ENCODE data around the gene KMT5C. TPM values are rescaled to one million over a fixed set of nuclear protein-coding genes. Genes with fewer than 3 reads are reported as not detected.

The KMT5C gene
- total RNA-seq, 1 experiment from 2014 or later = 10.0 TPM

DNA sequence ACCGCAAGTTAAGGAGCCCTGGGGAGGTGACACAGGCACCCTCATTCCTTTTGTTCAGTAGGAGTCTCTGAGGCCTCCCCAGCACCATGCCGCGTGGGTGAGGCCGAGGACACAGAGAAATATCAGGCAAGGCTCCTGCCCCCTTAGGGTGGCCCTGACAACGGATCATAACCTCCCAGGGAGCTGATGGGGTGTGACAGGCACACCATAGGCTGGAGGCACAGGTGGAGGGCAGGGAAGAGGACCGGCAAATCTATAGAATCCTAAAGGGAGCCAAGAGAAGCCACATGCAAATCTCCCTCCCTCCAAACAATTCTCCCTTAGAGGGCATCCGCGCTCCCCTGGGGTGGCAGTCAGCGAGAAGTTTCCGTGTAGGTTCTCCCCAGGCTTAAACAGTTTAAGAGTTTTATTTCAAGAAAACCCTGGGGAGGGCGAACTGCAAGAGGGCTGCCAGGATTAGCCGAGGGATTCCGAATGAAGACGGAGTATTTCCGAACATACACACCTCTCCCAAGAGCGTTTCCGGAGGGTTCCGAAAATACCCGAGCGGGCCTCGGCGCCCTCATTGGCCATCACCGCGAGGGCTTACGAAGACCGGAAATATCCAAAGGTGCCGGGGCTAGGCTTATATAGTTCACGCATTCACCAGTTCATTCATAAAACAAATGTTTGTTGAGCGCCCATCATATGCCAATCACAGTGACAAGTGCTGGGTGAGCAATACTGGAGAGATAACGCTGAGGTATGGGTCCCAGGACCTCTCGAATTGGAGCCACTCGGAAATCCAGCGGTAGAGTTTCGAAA is 45.4 kb downstream of the KMT5C start:
- DNase-seq (ENCODE audit: low read depth) = peak; percentile 96

GRCh38 chr19:55385724-55386492 is 46.2 kb downstream of the KMT5C start, which contains the start of gene RPL28:
TSS of gene RPL28 (plus strand) at chr19:55385932. CDS start at chr19:55386358, 426 bp downstream.
- peak; percentile 98 for DNase-seq (ENCODE audit: low read depth)

GRCh38 chr19:55386493-55386971 is 46.9 kb downstream of the KMT5C start:
- DNase-seq (ENCODE audit: low read depth) = no peak

DNA sequence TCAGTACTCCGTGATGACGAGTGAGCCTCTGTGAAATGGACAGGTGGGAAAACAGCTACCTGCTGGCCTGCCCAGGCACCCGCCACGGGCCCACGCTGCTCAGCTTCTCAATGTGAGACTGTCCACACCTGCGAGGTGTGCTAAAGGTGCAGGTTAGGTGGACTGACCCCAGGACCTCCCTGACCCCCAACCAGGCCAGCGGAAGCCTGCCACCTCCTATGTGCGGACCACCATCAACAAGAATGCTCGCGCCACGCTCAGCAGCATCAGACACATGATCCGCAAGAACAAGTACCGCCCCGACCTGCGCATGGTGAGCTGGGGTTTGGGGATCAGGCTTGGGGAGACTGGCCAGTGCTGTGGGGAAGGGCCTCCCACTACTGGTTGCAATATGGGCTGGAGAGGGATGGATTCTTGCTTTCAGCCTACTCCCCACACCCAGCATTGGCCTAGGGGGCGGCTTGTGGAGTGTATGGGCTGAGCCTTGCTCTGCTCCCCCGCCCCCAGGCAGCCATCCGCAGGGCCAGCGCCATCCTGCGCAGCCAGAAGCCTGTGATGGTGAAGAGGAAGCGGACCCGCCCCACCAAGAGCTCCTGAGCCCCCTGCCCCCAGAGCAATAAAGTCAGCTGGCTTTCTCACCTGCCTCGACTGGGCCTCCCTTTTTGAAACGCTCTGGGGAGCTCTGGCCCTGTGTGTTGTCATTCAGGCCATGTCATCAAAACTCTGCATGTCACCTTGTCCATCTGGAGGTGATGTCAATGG is 48.2 kb downstream of the KMT5C start:
- DNase-seq (ENCODE audit: low read depth) = no peak

- no peak for DNase-seq (ENCODE audit: low read depth)
These were observed 50.0 kb downstream of the KMT5C start for GRCh38 chr19:55389386-55390317.

GRCh38 chr19:55390461-55390880 is 50.8 kb downstream of the KMT5C start:
- DNase-seq (ENCODE audit: low read depth) = no peak

GRCh38 chr19:55391191-55391670 is 51.6 kb downstream of the KMT5C start:
- no peak for DNase-seq (ENCODE audit: low read depth)

GRCh38 chr19:55391702-55392615 is 52.3 kb downstream of the KMT5C start:
- no peak for DNase-seq (ENCODE audit: low read depth)

- DNase-seq (ENCODE audit: low read depth) = no peak
These were observed 53.4 kb downstream of the KMT5C start for GRCh38 chr19:55392820-55393761.

Other genes with a start within 250 kb of the KMT5C start
- gene PPP1R12C, start 222.2 kb upstream of the KMT5C start, total RNA-seq (2014; rRNA removed; shearing (Covaris generic)) = 26.9 and 39.9 TPM in 2 replicates
- 25.5 and 40.1 TPM in 2 replicates for gene TNNT1, start 190.7 kb upstream of the KMT5C start, total RNA-seq (2014; rRNA removed; shearing (Covaris generic))
- gene TNNI3, start 182.1 kb upstream of the KMT5C start, total RNA-seq (2014; rRNA removed; shearing (Covaris generic)) = 0.42 TPM in 1 of 2 replicates, not detected in the other
- gene DNAAF3, start 173.3 kb upstream of the KMT5C start, total RNA-seq (2014; rRNA removed; shearing (Covaris generic)) = 0.44 and 4.0 TPM in 2 replicates
- gene SYT5, start 159.6 kb upstream of the KMT5C start, total RNA-seq (2014; rRNA removed; shearing (Covaris generic)) = not detected in 2 replicates
- 0.79 and 1.5 TPM in 2 replicates for gene PTPRH, start 130.4 kb upstream of the KMT5C start, total RNA-seq (2014; rRNA removed; shearing (Covaris generic))
- gene TMEM86B, start 111.1 kb upstream of the KMT5C start, total RNA-seq (2014; rRNA removed; shearing (Covaris generic)) = 1.2 and 1.7 TPM in 2 replicates
- 23.9 and 48.8 TPM in 2 replicates for gene PPP6R1, start 80.9 kb upstream of the KMT5C start, total RNA-seq (2014; rRNA removed; shearing (Covaris generic))
- gene HSPBP1, start 59.8 kb upstream of the KMT5C start, total RNA-seq (2014; rRNA removed; shearing (Covaris generic)) = 25.5 and 37.2 TPM in 2 replicates
- 0.17 and 2.7 TPM in 2 replicates for gene BRSK1, start 55.9 kb upstream of the KMT5C start, total RNA-seq (2014; rRNA removed; shearing (Covaris generic))
- gene TMEM150B, start 14.5 kb upstream of the KMT5C start, total RNA-seq (2014; rRNA removed; shearing (Covaris generic)) = not detected in 2 replicates
- gene COX6B2, start 14.8 kb downstream of the KMT5C start, total RNA-seq (2014; rRNA removed; shearing (Covaris generic)) = 0.30 TPM in 1 of 2 replicates, not detected in the other
- gene GARIN5B, start 23.4 kb downstream of the KMT5C start, total RNA-seq (2014; rRNA removed; shearing (Covaris generic)) = not detected in 2 replicates
- 23.0 and 39.1 TPM in 2 replicates for gene IL11, start 30.6 kb downstream of the KMT5C start, total RNA-seq (2014; rRNA removed; shearing (Covaris generic))
- 0.22 TPM in 1 of 2 replicates, not detected in the other for gene TMEM190, start 37.0 kb downstream of the KMT5C start, total RNA-seq (2014; rRNA removed; shearing (Covaris generic))
- gene TMEM238, start 44.4 kb downstream of the KMT5C start, total RNA-seq (2014; rRNA removed; shearing (Covaris generic)) = 1.1 and 1.2 TPM in 2 replicates
- gene RPL28, start 46.1 kb downstream of the KMT5C start, total RNA-seq (2014; rRNA removed; shearing (Covaris generic)) = 452 and 738 TPM in 2 replicates
- gene UBE2S, start 67.9 kb downstream of the KMT5C start, total RNA-seq (2014; rRNA removed; shearing (Covaris generic)) = 192 and 378 TPM in 2 replicates
- not detected in 2 replicates for gene SHISA7, start 103.4 kb downstream of the KMT5C start, total RNA-seq (2014; rRNA removed; shearing (Covaris generic))
- gene ISOC2, start 121.8 kb downstream of the KMT5C start, total RNA-seq (2014; rRNA removed; shearing (Covaris generic)) = 123 and 134 TPM in 2 replicates
- gene C19orf85, start 124.9 kb downstream of the KMT5C start, total RNA-seq (2014; rRNA removed; shearing (Covaris generic)) = not detected in 2 replicates
- gene ZNF628, start 136.7 kb downstream of the KMT5C start, total RNA-seq (2014; rRNA removed; shearing (Covaris generic)) = 8.8 and 13.9 TPM in 2 replicates
- gene NAT14, start 145.3 kb downstream of the KMT5C start, total RNA-seq (2014; rRNA removed; shearing (Covaris generic)) = 14.4 and 26.1 TPM in 2 replicates
- 1.8 and 7.2 TPM in 2 replicates for gene SSC5D, start 148.6 kb downstream of the KMT5C start, total RNA-seq (2014; rRNA removed; shearing (Covaris generic))
- gene SBK2, start 197.3 kb downstream of the KMT5C start, total RNA-seq (2014; rRNA removed; shearing (Covaris generic)) = 0.20 TPM in 1 of 2 replicates, not detected in the other
- gene SBK3, start 205.7 kb downstream of the KMT5C start, total RNA-seq (2014; rRNA removed; shearing (Covaris generic)) = not detected in 2 replicates
- gene ZNF579, start 241.0 kb downstream of the KMT5C start, total RNA-seq (2014; rRNA removed; shearing (Covaris generic)) = 1.6 and 4.3 TPM in 2 replicates